ENCODE results near the gene MEX3C.

The MEX3C gene

GRCh38 chr18:51135795-51136194, 61.7 kb downstream of the MEX3C start:
- DNase-seq (ENCODE audit: low read depth): peak; percentile 34
- TF ChIP-seq, protein P1, sequence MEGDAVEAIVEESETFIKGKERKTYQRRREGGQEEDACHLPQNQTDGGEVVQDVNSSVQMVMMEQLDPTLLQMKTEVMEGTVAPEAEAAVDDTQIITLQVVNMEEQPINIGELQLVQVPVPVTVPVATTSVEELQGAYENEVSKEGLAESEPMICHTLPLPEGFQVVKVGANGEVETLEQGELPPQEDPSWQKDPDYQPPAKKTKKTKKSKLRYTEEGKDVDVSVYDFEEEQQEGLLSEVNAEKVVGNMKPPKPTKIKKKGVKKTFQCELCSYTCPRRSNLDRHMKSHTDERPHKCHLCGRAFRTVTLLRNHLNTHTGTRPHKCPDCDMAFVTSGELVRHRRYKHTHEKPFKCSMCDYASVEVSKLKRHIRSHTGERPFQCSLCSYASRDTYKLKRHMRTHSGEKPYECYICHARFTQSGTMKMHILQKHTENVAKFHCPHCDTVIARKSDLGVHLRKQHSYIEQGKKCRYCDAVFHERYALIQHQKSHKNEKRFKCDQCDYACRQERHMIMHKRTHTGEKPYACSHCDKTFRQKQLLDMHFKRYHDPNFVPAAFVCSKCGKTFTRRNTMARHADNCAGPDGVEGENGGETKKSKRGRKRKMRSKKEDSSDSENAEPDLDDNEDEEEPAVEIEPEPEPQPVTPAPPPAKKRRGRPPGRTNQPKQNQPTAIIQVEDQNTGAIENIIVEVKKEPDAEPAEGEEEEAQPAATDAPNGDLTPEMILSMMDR (IDR thresholded peaks at IDR 0.05; ENCODE audit: insufficient read depth, low read depth, low read length, missing control alignments): peak; percentile 47
- H3K4me3 ChIP-seq (ENCODE audit: low read depth, low read length): no peak overlapping the region

DNA sequence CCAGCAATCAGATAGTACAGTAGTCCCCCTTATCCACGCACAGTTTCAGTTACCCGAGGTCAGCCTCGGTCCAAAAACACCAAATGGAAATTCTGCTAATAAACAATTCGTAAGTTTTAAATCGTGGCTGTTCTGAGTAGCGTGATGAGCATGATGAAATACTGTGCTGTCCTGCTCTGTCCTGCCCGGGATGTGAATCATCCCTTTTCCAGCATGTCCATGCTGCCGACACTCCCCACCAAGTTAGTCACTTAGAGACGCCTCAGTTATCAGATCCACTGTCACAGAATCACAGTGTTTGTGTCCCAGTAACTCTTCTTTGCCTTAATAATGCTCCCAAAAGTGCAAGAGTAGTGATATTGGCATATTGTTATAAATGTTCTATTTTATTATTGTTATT, 62.1 kb downstream of the MEX3C start:
- H3K4me3 ChIP-seq (ENCODE audit: low read depth, low read length): no peak overlapping the region
- TF ChIP-seq, protein P1 (IDR thresholded peaks at IDR 0.05; ENCODE audit: insufficient read depth, low read depth, low read length, missing control alignments): no peak
- DNase-seq (ENCODE audit: low read depth): no peak

- H3K4me3 ChIP-seq (ENCODE audit: low read depth, low read length): no peak overlapping the region
- TF ChIP-seq, protein P1 (IDR thresholded peaks at IDR 0.05; ENCODE audit: insufficient read depth, low read depth, low read length, missing control alignments): no peak
- no peak for DNase-seq (ENCODE audit: low read depth)
These were observed 62.8 kb downstream of the MEX3C start for GRCh38 chr18:51134721-51135120.

DNA sequence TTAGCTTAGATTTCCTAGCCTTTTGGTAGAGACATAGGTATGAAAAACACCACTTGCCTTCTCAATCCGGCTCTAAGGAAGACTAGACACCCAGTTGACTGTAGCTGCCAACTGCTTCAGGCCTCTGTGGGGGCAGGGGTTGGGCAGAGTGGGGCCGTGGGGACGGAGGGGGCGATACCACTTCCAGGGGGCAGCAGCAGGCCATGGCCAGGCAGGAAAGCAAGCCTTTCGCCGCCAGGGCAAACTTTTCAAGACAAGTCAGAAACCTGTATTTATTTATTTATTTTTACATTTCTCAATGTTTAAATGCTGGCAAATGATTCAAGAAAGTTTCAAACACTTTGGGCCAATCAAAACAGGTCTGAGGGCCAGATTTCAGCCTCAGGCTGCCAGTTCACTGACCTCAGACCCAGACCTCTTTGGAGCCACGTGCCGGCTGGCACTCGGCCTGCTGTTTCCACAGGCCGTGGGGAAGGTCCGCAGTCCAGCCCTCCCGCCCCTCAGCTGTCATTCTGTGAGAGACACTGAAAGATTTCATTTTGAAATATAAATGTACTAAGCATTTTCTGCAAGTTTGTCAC, 63.8 kb downstream of the MEX3C start:
- TF ChIP-seq, protein P1 (IDR thresholded peaks at IDR 0.05; ENCODE audit: insufficient read depth, low read depth, low read length, missing control alignments): no peak
- H3K4me3 ChIP-seq (ENCODE audit: low read depth, low read length): no peak overlapping the region
- no peak for DNase-seq (ENCODE audit: low read depth)

DNA sequence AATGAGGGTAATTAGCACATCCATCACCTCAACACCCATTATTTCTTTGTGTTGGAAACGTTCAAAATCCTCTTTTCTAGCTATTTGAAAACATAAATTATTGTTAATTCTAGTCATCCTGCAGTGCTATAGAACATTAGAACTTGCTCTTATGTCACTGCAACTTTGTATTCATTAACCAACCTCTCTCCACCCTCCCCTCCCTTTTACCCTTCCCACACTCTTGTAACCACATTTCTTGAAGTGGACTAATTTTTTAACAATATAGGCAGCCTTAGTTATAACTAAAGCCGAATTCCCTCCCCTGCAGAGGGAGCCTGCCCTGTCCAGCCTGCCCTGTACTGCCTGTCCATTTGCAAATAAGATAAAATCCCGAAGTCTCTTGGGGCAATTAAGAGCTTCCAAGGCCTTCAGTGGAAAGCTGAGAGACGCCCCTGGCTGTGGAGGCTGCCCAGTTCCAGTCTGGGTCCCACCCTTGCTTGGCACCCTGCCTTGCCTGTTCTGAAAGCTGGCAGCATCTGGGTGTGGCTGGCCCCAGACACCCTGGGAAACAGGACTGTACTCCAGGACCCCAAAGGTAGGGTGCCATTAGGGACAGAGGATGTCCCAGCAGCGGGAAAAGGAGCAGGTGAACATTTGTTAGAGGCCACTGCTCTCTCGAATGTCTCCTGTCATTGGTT, 65.1 kb downstream of the MEX3C start:
- TF ChIP-seq, protein P1 (IDR thresholded peaks at IDR 0.05; ENCODE audit: insufficient read depth, low read depth, low read length, missing control alignments): no peak
- H3K4me3 ChIP-seq (ENCODE audit: low read depth, low read length): no peak overlapping the region
- no peak for DNase-seq (ENCODE audit: low read depth)

DNA sequence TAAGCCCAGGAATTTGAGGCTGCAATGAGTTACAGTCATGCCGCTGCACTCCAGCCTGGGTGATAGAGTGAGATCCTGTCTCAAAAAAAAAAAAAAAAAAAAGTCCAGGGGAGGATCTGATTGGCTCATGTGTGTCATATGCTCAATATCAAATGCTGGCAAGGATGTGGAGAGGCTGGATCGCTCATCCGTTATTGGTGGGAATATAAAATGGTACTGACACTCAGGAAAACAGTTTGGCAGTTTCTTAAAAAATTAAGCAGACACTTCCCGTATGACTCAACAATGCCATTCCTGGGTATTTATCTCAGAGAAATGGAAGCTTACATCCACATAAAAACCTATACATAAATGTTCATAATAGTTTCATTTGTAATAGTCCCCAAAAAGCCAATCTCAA, 68.9 kb downstream of the MEX3C start:
- no peak overlapping the region for H3K4me3 ChIP-seq (ENCODE audit: low read depth, low read length)
- TF ChIP-seq, protein P1 (IDR thresholded peaks at IDR 0.05; ENCODE audit: insufficient read depth, low read depth, low read length, missing control alignments): no peak
- DNase-seq (ENCODE audit: low read depth): no peak

DNA sequence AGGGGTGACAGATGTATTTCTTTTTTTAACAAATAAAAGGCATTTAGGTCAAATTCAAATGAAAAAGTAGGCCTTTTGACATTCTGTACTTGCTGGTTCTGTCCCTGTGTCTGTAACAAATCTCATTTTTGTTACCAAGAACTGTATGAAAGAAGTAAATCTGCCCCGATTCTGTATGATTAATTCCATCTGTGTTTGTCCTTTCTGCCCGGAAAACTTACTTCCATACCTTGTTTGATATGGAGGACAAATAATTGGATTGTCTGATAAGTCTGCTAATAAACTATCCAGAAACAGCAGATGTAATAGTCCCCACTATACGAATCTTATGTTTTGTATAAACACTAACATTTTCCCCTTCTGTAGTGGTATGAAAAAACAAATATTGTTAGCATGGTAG, 69.8 kb downstream of the MEX3C start:
- TF ChIP-seq, protein P1 (IDR thresholded peaks at IDR 0.05; ENCODE audit: insufficient read depth, low read depth, low read length, missing control alignments): no peak
- no peak for DNase-seq (ENCODE audit: low read depth)
- no peak overlapping the region for H3K4me3 ChIP-seq (ENCODE audit: low read depth, low read length)

All from GM12865 (cell line).